HepG2 (cell line): ENCODE measurements around the gene VEZF1. TPM values are rescaled to one million over a fixed set of nuclear protein-coding genes. Genes with fewer than 3 reads are reported as not detected.

Experiments used
- CREM ChIP-seq, 2 experiments: sonication (generic) in 1 of 2; formaldehyde crosslinking in 1 of 2; IDR thresholded peaks; 2 replicates each; pipeline versions ENCODE4 v1.4.0 to v1.6.1; 2016 to 2020; ENCODE audit warnings: antibody characterized with exemption in 1 of 2, mild to moderate bottlenecking in 1 of 2, missing genetic modification reagents in 1 of 2
- ESRRA ChIP-seq: sonication (generic); formaldehyde crosslinking; IDR thresholded peaks from 2 replicates; pipeline ENCODE4 v1.5.1; 2020; ENCODE audit warnings: mild to moderate bottlenecking, low read depth, missing genetic modification reagents
- FOSL1 ChIP-seq: sonication (generic); formaldehyde crosslinking; IDR thresholded peaks from 2 replicates; pipeline ENCODE4 v1.9.0; 2021; ENCODE audit warnings: missing genetic modification reagents, borderline replicate concordance
- HDAC2 ChIP-seq: sonication (generic); formaldehyde crosslinking; IDR thresholded peaks from 2 replicates; pipeline ENCODE4 v1.4.0; 2020; ENCODE audit warnings: missing genetic modification reagents
- KDM6A ChIP-seq: IDR thresholded peaks from 2 replicates; pipeline ENCODE4 v1.6.1; 2016; ENCODE audit warnings: low read depth
- MED8 ChIP-seq: sonication (generic); formaldehyde crosslinking; IDR thresholded peaks from 2 replicates; pipeline ENCODE4 v1.8.1; 2023; ENCODE audit warnings: mild to moderate bottlenecking, missing genetic modification reagents; ENCODE audit not compliant: insufficient replicate concordance
- MLLT10 ChIP-seq: sonication (generic); formaldehyde crosslinking; IDR thresholded peaks from 2 replicates; pipeline ENCODE4 v1.4.0; 2020; ENCODE audit warnings: missing genetic modification reagents
- NCOA5 ChIP-seq: sonication (generic); formaldehyde crosslinking; IDR thresholded peaks from 2 replicates; pipeline ENCODE4 v1.4.0; 2020; ENCODE audit warnings: missing genetic modification reagents
- PLRG1 ChIP-seq: fragments of 450-650 bp; conservative IDR thresholded peaks from 2 replicates; pipeline ENCODE4 v1.6.1; 2016
- REL ChIP-seq: sonication (generic); formaldehyde crosslinking; conservative IDR thresholded peaks from 2 replicates; pipeline ENCODE4 v1.8.0; 2022; ENCODE audit warnings: mild to moderate bottlenecking, missing genetic modification reagents, moderate library complexity
- REPIN1 ChIP-seq: sonication (generic); formaldehyde crosslinking; IDR thresholded peaks from 2 replicates; pipeline ENCODE4 v1.8.0; 2022; ENCODE audit warnings: missing genetic modification reagents, low read depth, mild to moderate bottlenecking, borderline replicate concordance
- RFX3 ChIP-seq: IDR thresholded peaks from 2 replicates; pipeline ENCODE4 v1.6.1; 2016; ENCODE audit warnings: missing biosample characterization, missing genetic modification reagents
- SNRNP70 ChIP-seq: fragments of 200-400 bp; formaldehyde crosslinking; IDR thresholded peaks from 2 replicates; pipeline ENCODE4 v1.6.1; 2017; ENCODE audit warnings: mild to moderate bottlenecking, low read depth, low read length, moderate library complexity
- SP4 ChIP-seq: sonication (generic); formaldehyde crosslinking; IDR thresholded peaks from 2 replicates; pipeline ENCODE4 v1.8.1; 2023; ENCODE audit warnings: mild to moderate bottlenecking, missing genetic modification reagents
- ZBTB1 ChIP-seq: sonication (generic); formaldehyde crosslinking; IDR thresholded peaks from 2 replicates; pipeline ENCODE4 v1.4.0; 2020; ENCODE audit warnings: missing genetic modification reagents, borderline replicate concordance
- ZBTB7A ChIP-seq: sonication (generic); formaldehyde crosslinking; IDR thresholded peaks from 2 replicates; pipeline ENCODE4 v1.8.0; 2022; ENCODE audit warnings: mild to moderate bottlenecking, missing genetic modification reagents
- ZMAT3 ChIP-seq: sonication (generic); formaldehyde crosslinking; conservative IDR thresholded peaks from 2 replicates; pipeline ENCODE4 v1.7.0; 2021; ENCODE audit warnings: missing genetic modification reagents
- ZNF274 ChIP-seq: sonication (generic); formaldehyde crosslinking; IDR thresholded peaks from 2 replicates; pipeline ENCODE4 v1.5.1; 2020; ENCODE audit warnings: mild to moderate bottlenecking, missing genetic modification reagents
- ZNF280D ChIP-seq: sonication (generic); formaldehyde crosslinking; IDR thresholded peaks from 2 replicates; pipeline ENCODE4 v1.5.1; 2020; ENCODE audit warnings: mild to moderate bottlenecking, missing genetic modification reagents
- ZNF282 ChIP-seq: fragments of 450-650 bp; IDR thresholded peaks from 2 replicates; pipeline ENCODE4 v1.6.1; 2018; ENCODE audit not compliant: partially characterized antibody
- ZNF460 ChIP-seq: sonication (generic); formaldehyde crosslinking; IDR thresholded peaks from 2 replicates; pipeline ENCODE4 v1.5.1; 2020; ENCODE audit warnings: missing genetic modification reagents, mild to moderate bottlenecking, borderline replicate concordance
- ZNF530 ChIP-seq: sonication (generic); formaldehyde crosslinking; IDR thresholded peaks from 2 replicates; pipeline ENCODE4 v1.5.0; 2020; ENCODE audit warnings: low read depth, mild to moderate bottlenecking, missing genetic modification reagents
- ZNF552 ChIP-seq: sonication (generic); formaldehyde crosslinking; IDR thresholded peaks from 2 replicates; pipeline ENCODE4 v1.9.0; 2022; ENCODE audit warnings: missing genetic modification reagents, mild to moderate bottlenecking, borderline replicate concordance
- ZNF557 ChIP-seq: sonication (generic); formaldehyde crosslinking; IDR thresholded peaks from 2 replicates; pipeline ENCODE4 v1.4.0; 2020; ENCODE audit warnings: missing genetic modification reagents
- ZNF605 ChIP-seq: sonication (generic); formaldehyde crosslinking; IDR thresholded peaks from 2 replicates; pipeline ENCODE4 v1.8.0; 2022; ENCODE audit warnings: mild to moderate bottlenecking, missing genetic modification reagents
- ZNF639 ChIP-seq: conservative IDR thresholded peaks from 2 replicates; pipeline ENCODE4 v1.6.1; 2018; ENCODE audit warnings: missing genetic modification reagents
- polyA plus RNA-seq, 8 experiments: library from polyadenylated mRNA; depleted of rRNA in 3 of 8; stranded (reverse) in 7 of 8; unstranded in 1 of 8; fragments of >200 nt; fragmentation: Illumina TruSeq in 4 of 8; extraction: Trizol in 4 of 8; gene quantifications; 2 replicates each; pipeline versions ENCODE4 v1.2.1 to v1.2.3, GENCODE V29; 2011 to 2016; ENCODE audit warnings: low read depth in 4 of 8, missing spikeins in 1 of 8, mixed read lengths in 1 of 8; ENCODE audit not compliant: insufficient read depth in 1 of 8
- total RNA-seq, 5 experiments: library from RNA; depleted of rRNA; stranded (reverse); fragments of >200 nt; fragmentation: Illumina TruSeq; extraction: Trizol; gene quantifications; 2 replicates each; pipeline ENCODE4 v1.2.3, GENCODE V29; 2016; ENCODE audit warnings: low read depth in 1 of 5

The VEZF1 gene
- total and polyA plus RNA-seq, 2 of the 13 experiments (the other 11 are each of a cell fraction or from before 2014, with no cell fraction given): 45.9 to 49.7 TPM

GRCh38 chr17:57995076-57995956 lies 7.3 kb upstream of the VEZF1 start (continued):
- TF ChIP-seq ZNF639 (CRISPR knock-in tag) (no peak), ZNF282 (no peak), ZBTB7A (CRISPR knock-in tag) (no peak), KDM6A (CRISPR knock-in tag) (no peak), ZNF460 (no peak), ZNF557 (no peak), HDAC2 (CRISPR knock-in tag) (peak; percentile 35; the same call in 1 of the 2 replicates), ZNF605 (no peak), PLRG1 (no peak), REPIN1 (CRISPR knock-in tag) (peak; percentile 62; the same call in 1 of the 2 replicates), ZNF530 (no peak), REL (CRISPR knock-in tag) (no peak), SNRNP70 (no peak), MED8 (CRISPR knock-in tag) (no peak), RFX3 (no peak), ZBTB1 (no peak), ESRRA (0 out of 2 replicates have a peak, but pooled peaks have one; percentile 26), CREM (IDR thresholded peaks at IDR 0.05) (no peak), CREM (CRISPR knock-in tag; IDR thresholded peaks at IDR 0.05) (no peak), ZNF552 (CRISPR knock-in tag) (no peak), SP4 (CRISPR knock-in tag) (no peak), ZNF274 (CRISPR knock-in tag) (no peak), NCOA5 (CRISPR knock-in tag) (no peak), ZMAT3 (no peak), MLLT10 (CRISPR knock-in tag) (no peak), FOSL1 (no peak), ZNF280D (CRISPR knock-in tag) (no peak)
